Cardiac fibroblast (primary cell): ENCODE measurements around the gene PLEKHG4B.
"Not testable (repeated sequence)": the region's sequence is repeated elsewhere in the genome, so short reads cannot be mapped to it uniquely, and the experiment has no call there.

Experiments used
- DNase-seq, 2 donors: peaks; one replicate each; pipeline versions ENCODE4 v3.0.0 to v3.0.0-alpha.2; 2010; ENCODE audit warnings: low read depth in 2 of 2
- H3K4me3 ChIP-seq, 2 donors: replicated peaks in 1 of 2; 1 replicate in 1 of 2; 2 replicates in 1 of 2; pipeline ENCODE4 v1.5.1; 2011; ENCODE audit warnings: low read depth in 2 of 2, low read length in 2 of 2, mild to moderate bottlenecking in 2 of 2, moderate library complexity in 1 of 2
- TF ChIP-seq, protein P1 (sequence below): IDR thresholded peaks from one replicate; pipeline ENCODE4 v1.5.1; 2011; ENCODE audit warnings: low read depth, mild to moderate bottlenecking, low read length, inconsistent platforms

PLEKHG4B gene

DNA sequence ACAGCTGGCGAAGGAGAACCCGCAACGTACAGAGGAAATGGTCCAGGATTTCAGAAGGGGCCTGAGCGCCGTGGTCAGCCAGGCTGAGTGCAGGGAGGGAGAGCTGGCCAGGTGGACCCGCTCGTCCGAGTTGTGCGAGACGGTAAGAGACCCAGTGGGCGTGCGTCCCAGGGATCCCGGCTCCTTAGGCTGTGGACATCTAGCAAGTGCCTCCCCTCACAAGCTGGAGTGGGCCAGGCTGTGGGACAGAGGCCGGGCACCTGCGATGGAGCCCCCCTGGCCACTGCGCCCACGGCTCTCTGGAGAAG lies 69.8 kb downstream of the PLEKHG4B start:
- TF ChIP-seq, protein P1, sequence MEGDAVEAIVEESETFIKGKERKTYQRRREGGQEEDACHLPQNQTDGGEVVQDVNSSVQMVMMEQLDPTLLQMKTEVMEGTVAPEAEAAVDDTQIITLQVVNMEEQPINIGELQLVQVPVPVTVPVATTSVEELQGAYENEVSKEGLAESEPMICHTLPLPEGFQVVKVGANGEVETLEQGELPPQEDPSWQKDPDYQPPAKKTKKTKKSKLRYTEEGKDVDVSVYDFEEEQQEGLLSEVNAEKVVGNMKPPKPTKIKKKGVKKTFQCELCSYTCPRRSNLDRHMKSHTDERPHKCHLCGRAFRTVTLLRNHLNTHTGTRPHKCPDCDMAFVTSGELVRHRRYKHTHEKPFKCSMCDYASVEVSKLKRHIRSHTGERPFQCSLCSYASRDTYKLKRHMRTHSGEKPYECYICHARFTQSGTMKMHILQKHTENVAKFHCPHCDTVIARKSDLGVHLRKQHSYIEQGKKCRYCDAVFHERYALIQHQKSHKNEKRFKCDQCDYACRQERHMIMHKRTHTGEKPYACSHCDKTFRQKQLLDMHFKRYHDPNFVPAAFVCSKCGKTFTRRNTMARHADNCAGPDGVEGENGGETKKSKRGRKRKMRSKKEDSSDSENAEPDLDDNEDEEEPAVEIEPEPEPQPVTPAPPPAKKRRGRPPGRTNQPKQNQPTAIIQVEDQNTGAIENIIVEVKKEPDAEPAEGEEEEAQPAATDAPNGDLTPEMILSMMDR, result no peak
- no peak for DNase-seq
- no peak overlapping the region for H3K4me3 ChIP-seq

DNA sequence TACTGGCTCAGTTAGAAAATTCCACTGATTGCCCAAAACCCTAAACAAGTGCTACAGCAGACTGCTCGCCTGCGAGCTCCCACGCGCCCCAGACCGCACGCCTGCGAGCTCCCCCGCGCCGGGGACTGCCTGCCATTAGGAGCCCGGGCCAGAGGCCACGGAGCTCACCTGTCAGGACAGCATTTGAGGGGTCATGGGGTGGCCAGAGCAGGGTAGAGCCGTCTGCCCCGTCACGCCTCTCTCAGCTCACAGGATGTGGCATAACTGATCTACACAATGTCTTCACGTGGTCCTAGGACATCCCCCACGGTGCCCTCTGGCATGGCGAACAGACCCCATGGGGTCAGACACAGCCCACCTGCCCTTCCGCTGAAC lies 70.2 kb downstream of the PLEKHG4B start:
- no peak overlapping the region for H3K4me3 ChIP-seq
- TF ChIP-seq, protein P1, result no peak
- no peak for DNase-seq

DNA sequence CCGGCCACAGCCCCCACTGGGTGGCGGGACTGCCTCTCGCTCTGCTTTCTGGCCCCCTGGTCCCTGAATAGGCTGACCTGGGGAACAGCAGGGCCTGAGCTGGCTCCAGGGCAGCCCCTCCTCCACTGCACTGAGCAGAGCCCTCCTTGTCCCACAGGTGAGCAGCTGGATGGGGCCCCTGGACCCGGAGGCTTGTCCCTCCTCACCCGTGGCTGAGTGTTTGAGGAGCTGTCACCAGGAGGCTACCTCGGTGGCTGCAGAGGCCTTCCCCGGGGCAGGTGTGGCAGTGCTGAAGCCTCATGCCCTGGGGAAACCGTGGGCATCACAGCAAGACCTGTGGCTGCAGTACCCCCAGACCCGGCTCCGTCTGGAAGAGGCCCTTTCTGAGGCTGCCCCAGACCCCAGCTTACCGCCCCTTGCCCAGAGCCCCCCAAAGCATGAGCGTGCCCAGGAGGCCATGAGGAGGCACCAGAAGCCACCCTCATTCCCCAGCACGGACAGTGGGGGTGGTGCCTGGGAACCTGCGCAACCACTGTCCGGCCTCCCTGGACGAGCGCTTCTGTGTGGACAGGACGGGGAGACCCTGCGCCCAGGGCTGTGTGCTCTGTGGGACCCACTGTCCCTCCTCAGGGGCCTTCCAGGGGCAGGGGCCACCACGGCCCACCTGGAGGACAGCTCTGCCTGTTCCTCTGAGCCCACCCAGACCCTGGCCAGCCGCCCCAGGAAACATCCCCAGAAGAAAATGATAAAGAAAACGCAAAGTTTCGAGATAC lies 70.8 kb downstream of the PLEKHG4B start:
- no peak for DNase-seq
- no peak overlapping the region for H3K4me3 ChIP-seq

DNA sequence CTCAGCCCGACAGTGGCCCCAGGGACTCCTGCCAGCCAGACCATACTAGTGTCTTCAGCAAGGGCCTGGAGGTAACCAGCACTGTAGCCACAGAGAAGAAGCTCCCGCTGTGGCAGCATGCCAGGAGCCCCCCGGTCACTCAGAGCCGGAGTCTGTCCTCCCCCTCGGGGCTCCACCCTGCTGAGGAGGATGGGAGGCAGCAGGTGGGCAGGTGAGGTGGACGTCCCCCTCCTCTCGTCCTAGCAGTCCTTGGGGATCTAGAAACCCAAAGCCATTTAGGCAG lies 71.3 kb downstream of the PLEKHG4B start:
- DNase-seq, result no peak
- H3K4me3 ChIP-seq, result no peak overlapping the region
- TF ChIP-seq, protein P1, result no peak

More for the DNA sequence above, 70.8 kb downstream of the PLEKHG4B start:
- TF ChIP-seq, protein P1, result no peak

DNA sequence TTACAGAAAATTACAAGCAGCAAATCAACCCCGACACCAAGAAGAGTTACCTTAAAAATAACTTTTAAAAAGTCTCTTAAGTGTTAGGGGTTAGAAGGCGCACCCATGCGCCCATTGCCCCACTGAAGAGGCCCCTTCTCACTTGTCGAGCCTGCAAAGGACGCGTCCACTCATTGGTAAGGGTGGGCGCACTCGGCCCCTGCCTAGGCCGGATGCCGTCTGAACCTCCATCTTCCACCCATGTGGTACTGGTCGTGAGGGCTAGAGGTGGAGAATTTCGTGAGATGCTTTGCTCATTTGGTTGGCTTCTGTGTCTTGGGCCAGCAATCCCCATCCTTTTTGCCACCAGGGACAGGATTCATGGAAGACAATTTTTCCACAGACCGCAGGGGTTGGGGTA lies 71.9 kb downstream of the PLEKHG4B start:
- H3K4me3 ChIP-seq, result no peak overlapping the region
- TF ChIP-seq, protein P1, result no peak
- no peak for DNase-seq

DNA sequence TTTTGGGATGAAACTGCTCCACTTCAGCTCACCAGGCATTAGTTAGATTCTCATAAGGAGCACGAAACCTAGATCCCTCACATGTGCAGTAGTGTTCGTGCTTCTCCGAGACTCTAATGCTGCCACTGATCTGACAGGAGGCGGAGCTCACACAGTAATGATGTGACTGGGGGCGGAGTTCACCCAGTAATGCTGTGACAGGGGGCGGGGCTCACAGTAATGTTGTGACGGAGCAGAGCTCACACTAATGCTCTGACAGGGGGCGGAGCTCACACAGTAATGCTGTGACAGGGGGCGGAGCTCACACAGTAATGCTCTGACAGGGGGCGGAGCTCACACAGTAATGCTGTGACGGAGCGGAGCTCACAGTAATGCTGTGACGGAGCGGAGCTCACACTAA lies 72.3 kb downstream of the PLEKHG4B start:
- H3K4me3 ChIP-seq, result no peak overlapping the region
- TF ChIP-seq, protein P1, result no peak
- no peak for DNase-seq

DNA sequence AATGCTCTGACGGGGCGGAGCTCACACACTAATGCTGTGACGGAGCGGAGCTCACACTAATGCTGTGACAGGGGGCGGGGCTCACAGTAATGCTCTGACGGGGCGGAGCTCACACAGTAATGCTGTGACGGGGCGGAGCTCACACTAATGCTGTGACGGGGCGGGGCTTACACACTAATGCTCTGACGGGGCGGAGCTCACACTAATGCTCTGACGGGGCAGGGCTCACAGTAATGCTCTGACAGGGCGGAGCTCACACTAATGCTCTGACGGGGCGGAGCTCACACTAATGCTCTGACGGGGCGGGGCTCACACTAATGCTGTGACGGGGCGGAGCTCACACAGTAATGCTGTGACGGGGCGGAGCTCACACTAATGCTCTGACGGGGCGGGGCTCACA lies 72.8 kb downstream of the PLEKHG4B start:
- not testable (repeated sequence) for DNase-seq, H3K4me3 ChIP-seq
